Fibroblast of gingiva (primary cell): ENCODE data around the gene NDUFS1.
"Not testable (repeated sequence)": the region's sequence is repeated elsewhere in the genome, so short reads cannot be mapped to it uniquely, and the experiment has no call there.

Source experiments
- DNase-seq: peaks from one replicate; pipeline ENCODE4 v3.0.0-alpha.2; 2011; ENCODE audit warnings: low read depth

Gene NDUFS1

DNA sequence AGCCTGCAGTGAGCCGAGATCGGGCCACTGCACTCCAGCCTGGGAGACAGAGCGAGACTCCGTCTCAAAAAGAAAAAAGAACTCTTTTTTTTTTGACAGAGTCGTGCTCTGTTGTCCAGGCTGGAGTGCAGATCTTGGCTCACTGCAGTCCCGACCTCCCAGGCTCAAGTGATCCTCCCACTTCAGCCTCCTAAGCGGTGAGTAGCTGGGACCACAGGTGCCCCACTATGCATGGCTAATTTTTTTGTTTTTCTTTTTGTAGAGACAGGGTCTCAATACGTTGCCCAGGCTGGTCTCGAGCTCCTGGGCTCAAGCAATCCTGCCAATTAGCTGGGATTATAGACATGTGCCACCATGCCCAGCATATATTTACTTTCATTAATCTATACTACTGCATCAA lies 60.8 kb downstream of the NDUFS1 start:
- no peak for DNase-seq

DNA sequence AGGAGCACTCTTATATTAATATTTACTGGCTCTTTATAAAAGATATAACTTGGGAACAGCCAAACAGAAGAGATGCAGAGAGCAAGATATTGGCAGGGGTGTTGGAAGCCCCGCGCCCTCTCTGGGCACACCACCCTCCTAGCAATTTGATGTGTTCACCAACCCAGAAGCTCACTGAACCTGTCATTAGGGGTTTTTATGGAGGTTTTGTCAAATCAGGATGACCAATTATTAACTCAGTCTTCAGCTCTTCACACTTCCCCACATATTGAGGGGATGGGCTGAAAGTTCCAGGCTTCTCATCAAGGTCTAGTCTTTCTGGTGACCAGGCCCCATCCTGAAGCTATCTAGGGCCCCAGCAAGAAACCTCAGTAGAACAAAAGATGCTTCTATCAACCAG lies 62.4 kb downstream of the NDUFS1 start:
- no peak for DNase-seq

DNA sequence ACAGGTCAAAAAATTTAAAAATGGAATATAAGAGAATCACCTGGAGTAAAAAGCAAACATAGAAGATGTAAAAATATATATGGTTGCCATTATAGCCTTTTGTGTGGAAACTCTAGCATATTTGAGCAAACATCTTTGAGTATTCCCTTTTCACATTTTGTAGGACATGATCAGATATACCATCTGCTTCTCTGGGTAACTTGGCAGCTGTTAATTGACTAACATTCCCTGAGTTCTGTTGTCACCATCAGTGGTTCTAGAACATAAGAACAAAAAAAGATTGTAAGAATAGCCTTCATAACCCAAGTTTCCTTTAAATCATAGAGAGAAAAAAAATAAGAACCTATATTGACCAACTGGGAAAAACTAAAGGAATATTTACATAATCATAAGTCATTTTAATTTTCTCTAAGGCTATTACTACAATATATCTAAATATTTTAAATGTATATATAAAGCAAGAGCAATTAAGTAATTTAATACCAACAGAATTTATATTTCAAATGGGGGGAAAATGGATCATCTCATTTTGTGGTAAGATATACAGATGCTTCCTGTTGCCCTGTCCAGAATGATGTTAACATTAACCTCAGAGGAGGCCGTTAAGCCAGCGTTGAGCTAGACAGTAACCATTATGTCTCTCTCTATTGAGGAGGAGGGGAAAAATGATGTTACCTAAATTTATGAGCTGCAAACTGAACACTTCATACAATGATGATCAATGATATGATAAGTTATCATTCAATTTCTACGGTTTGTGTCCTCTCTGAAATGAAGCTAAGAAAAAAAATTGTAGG lies 63.5 kb downstream of the NDUFS1 start:
- DNase-seq: no peak

DNA sequence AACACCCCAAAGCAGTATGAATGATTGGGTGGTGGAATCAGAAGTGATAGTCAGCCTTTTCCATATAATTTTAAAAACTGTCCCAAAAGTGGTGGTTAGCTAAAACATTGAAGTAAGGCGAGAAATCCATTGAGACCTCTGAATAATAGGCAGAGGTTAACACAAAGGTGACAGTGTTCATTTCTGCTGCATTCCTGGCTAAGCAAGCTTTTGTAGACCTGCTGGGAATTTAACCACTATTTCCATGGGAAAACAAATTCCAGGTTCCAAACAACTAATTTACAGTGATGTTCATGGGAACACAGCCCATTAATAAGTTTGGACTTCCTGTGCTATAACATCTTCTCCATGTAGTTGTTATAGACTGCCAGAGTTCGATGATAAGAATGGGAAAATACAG lies 66.9 kb downstream of the NDUFS1 start:
- no peak for DNase-seq

DNA sequence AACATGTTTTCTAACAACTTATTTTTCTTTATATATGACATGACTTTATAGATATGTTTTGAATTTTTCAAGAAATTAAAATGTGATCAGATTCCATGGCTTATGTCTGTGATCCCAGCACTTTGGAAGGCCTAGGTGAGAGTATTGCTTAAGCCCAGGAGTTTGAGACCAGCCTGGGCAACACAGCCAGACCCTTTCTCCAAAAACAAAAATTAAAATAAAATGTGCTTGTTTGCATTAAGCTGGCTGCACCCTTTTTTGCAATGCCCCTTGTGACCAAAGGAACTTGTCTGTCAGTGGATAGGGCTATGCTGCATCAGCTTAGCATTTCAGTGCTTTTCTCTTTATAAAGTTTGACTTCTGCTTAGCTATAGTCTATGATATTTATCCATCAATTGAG lies 71.0 kb downstream of the NDUFS1 start:
- no peak for DNase-seq

DNA sequence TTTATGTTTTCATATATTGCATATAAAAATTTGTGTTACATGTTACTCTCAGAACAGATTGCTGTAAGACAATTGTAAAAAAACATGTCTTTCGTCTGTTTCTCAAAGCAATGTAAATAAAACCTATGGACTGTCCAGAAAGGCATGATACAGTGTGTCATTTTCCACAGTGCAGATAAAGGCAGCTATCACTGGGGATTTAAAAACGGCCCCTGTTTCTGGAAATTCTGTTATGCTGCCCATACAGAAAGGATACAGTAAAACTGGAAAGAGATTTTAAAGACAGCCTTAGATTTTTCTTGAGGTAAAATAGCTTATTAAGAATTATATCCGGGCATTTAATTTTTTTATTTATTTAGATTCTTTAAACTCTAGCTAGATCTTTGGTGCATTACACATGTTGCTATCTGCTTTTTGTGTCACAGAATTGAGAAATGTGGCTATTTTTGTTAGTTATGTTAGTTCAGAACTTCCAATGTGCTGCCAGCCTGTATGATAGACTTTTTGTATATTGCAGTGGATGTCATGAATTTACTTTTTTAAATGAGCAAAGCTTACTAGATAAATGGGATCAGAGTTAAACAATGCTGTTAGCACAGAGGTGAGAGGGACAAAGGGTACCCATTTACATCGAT lies 72.4 kb downstream of the NDUFS1 start:
- peak; percentile 6 for DNase-seq

DNA sequence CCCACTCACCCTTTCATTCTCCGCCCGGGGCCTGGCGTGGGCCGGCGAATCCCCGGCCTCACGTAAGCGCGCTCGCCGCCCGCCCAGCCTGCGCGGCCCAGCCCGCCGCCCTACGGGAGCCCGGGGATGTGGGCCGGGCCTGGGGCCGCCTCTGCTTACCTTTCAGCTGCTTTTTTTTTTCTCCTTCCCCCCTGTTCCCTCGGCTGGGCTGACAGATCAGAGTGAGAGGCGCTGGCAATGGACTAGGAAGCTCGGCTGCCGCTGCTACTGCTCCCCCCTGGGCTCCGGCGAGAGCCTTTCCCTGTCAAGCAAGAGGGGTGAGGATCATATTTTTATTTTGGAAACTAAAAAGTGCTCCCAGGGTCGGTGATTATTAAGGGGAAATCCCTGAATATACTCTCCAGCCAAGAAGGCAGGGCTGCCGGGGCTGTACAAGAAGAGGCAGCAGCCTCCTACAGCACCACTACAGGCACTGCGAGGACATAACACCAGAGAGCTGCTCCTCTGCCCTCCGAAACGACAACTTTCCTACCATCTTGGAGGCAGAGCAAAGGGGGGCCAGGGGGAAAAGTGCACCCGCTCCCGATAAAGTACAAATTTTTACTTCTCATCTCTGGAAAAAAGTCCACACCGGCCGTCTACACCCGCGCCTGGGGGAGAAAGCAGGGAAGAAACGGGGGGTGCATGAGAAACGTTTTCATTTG lies 73.3 kb downstream of the NDUFS1 start, which contains the start of gene INO80D:
INO80D (minus strand) TSS at position 433 of the 704 bp plus-strand sequence. CDS start 23,158 bp downstream, outside the sequence.
- peak; percentile 85 for DNase-seq

DNA sequence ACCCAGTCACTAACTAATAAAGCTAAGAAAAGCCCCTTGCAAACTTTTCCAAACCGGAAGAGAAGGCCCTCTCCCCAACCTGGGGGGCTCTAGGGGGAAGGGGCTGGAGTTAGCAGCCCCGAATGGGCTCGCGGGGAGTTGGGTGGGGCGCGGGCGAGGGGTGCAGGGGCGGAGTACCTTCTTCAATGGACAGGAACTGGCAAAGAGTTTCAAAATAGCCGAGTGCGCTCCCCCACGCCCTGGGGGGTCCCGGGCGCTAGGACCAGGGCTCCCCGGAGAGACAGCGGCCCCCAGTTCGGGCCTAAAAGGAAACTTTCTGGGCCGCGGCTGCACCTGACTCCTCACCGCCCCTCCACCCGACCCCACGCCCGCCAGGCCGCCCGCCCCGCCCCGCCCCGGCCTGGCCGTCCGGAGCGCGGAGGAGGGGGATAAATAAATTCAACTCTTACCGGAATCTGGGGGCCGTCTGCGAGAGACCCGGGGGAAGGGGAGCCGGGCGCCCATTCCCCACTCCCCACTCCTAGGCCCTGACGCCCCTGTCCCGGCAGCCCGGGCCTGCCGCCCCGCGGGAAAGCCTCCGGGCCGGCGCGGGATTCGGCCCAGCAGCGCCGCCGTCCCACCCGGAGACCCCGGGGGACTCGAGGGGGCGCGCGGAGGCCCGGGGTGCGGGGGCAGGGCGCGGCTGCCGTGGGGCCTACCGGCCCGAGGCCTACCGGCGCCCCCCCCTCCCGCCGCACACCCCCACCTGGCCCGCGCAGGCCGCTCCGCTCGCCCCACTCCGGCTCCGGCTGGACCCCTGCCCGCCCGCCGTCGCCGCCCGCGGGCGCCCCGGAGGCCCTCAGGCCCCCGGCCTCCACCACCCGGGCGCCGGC lies 74.1 kb downstream of the NDUFS1 start:
- DNase-seq: peak; percentile 21

- peak; percentile 87 for DNase-seq
These were observed 74.8 kb downstream of the NDUFS1 start for GRCh38 chr2:206084439-206084869.

DNA sequence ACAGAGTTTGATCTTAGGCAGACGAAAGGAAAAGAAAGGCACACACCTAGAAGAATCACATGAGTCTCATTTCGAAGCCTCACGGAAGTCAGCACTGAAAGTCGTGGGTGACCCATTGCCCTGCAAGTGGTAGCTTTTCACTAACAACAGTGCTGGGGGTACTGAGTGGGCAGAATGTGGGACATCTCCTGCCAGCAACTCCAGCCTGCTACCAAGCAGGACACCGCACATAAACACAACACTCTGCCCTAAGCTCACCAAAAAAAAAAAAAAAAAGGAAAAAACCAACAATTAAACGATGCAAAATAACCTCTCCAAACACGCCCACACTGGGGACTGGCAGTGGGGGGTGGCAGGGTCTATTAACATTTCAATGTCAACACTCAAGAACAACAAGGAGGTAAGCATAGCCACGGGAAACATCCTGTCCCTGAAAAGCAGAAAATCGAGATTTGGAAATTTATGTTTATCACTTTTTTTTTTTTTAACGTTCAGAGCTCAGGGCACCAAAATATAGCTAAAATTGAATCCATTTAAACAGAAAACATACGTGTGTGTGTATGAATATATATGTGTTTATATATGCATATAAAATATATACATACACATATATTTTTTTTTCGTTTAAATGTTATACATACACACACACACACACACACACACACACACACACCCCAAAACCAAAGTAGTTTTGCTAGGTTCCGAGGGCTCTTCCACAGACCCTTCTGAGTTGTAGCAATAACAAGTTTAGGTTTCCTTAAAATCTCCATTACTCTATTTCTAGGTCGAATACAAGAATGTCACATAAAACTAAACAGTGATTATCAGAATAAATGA lies 75.4 kb downstream of the NDUFS1 start:
- DNase-seq: peak; percentile 6

DNA sequence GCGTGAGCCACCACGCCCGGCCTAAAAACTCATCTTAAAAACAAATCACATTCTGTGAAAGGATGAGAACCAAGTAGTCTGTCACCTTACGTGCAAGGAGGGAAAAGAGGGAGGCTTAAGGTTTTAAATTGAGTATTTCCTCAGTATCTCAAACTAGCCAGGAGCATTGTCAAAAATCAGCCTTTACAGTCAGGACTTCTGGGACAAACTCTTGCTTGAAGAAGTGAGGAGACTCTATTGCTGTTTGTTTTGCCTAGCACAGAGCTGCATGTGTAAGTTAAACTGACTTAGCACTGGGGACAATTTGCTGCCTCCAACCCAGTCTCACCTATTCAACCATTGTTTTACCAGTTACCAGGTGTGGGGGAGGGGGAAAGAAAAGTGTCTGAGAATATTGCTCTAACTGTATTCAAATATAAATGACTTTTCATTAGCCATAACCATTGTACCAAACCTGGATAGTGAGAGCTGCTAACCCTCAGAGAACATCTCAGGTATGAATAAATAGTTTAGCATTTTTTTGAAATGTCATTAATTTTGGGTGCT lies 76.9 kb downstream of the NDUFS1 start:
- no peak for DNase-seq

DNA sequence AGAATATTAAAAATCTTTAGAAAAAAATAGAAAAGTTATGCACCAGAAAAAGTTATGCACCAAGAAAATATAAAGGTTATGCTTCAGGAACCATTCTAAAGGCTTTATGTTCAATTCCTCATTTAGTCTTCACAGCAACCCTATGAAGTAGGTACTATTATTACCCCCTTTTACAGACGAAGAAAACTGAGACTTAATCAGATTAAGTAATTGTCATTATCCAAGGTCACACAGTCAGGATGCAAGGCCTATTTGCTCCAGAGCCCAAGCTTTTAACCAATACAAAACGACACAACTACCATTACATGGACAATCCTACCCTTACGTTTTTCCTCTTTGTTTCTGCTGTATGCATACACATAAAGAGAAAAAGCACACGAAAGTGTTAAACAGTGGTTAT lies 78.3 kb downstream of the NDUFS1 start:
- no peak for DNase-seq

- no peak for DNase-seq
These were observed 79.4 kb downstream of the NDUFS1 start for GRCh38 chr2:206079699-206080465.

GRCh38 chr2:206077879-206078278 lies 81.4 kb downstream of the NDUFS1 start:
- DNase-seq: not testable (repeated sequence)

DNA sequence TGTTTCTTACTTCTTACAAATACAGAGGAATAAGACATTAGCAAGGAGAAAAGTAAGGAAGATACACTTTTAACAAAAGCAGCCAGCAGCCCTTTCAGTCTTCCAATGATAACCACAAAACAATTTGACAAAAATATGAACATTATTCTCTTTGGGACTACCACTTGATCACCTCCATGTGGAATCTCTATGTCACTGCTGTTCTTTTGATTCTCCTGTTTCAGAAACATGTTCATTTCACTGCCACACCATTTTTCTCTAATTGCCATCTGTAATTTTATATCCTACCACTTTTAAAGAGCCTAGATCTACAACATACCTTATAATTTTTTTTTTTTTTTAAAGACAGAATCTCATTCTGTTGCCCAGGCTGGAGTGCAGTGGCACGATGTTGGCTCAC lies 84.1 kb downstream of the NDUFS1 start:
- DNase-seq: no peak

- no peak for DNase-seq
These were observed 87.4 kb downstream of the NDUFS1 start for GRCh38 chr2:206071807-206072206.

GRCh38 chr2:206069417-206069816 lies 89.8 kb downstream of the NDUFS1 start:
- DNase-seq: no peak

- no peak for DNase-seq
These were observed 91.0 kb downstream of the NDUFS1 start for GRCh38 chr2:206068207-206068606.
